ENCODE results near the gene GNB5. TPM values are rescaled to one million over a fixed set of nuclear protein-coding genes. Genes with fewer than 3 reads are reported as not detected.

GNB5 gene
- total RNA-seq, 1 experiment from 2014 or later, result 58.7 TPM

GRCh38 chr15:52225230-52225629 lies 34.0 kb upstream of the GNB5 start:
- ATAC-seq (no peak), DNase-seq (ENCODE audit: low read depth, low spot score) (no peak)
- Histone ChIP-seq H3K27me3 (ENCODE audit: control insufficient read depth, insufficient read depth, low read length) (no peaks in the 10 kb centered on the region), H3K27ac (ENCODE audit: low read length) (no peak overlapping the region), H3K36me3 (ENCODE audit: control insufficient read depth, insufficient read depth, low read length) (peaks cover 6% of the 10 kb centered on the region; the same call in 1 of the 2 replicates), H3K4me3 (ENCODE audit: low read depth in 2 of 2, low read length in 2 of 2) (no peak overlapping the region), H3K9me3 (ENCODE audit: control insufficient read depth, insufficient read depth, low read depth, low read length) (no peaks in the 10 kb centered on the region), H3K4me1 (ENCODE audit: control insufficient read depth, insufficient read depth, low read length) (no peaks in the 10 kb centered on the region)
- ChIA-PET POLR2A (no interaction called here), CTCF (no interaction called here)
- no TSS peak for BruUV-seq (replicated peaks)
- TF ChIP-seq SIN3A (IDR thresholded peaks at IDR 0.05; ENCODE audit: borderline replicate concordance, insufficient read depth, low read depth, low read length), result no peak
- TF ChIP-seq POLR2AphosphoS5 (IDR thresholded peaks at IDR 0.05; ENCODE audit: low read depth, low read length), result no peak
- TF ChIP-seq CTCF (IDR thresholded peaks at IDR 0.05), result no peak
- TF ChIP-seq TCF7L2 (IDR thresholded peaks at IDR 0.05; ENCODE audit: low read depth, low read length), result no peak
- no peak for TF ChIP-seq REST (IDR thresholded peaks at IDR 0.05; ENCODE audit: insufficient read depth in 1 of 2, low read depth in 2 of 2, low read length in 1 of 2)
- intact Hi-C loops (cut with micrococcal nuclease; ENCODE audit: unreplicated experiment), result no loop called here
- in situ Hi-C loops (cut with HindIII; ENCODE audit: low pct_unique_long_range_greater_than_20kb, low sequenced_read_pairs), result no loop called here

- in situ Hi-C loops (cut with HindIII; ENCODE audit: low pct_unique_long_range_greater_than_20kb, low sequenced_read_pairs) (no loop called here), intact Hi-C loops (cut with micrococcal nuclease; ENCODE audit: unreplicated experiment) (no loop called here)
- Histone ChIP-seq H3K36me3 (ENCODE audit: control insufficient read depth, insufficient read depth, low read length) (peaks cover 6% of the 10 kb centered on the region; the same call in 1 of the 2 replicates), H3K4me3 (ENCODE audit: low read depth in 2 of 2, low read length in 2 of 2) (no peak overlapping the region), H3K27me3 (ENCODE audit: control insufficient read depth, insufficient read depth, low read length) (no peaks in the 10 kb centered on the region), H3K4me1 (ENCODE audit: control insufficient read depth, insufficient read depth, low read length) (no peaks in the 10 kb centered on the region), H3K27ac (ENCODE audit: low read length) (no peak overlapping the region), H3K9me3 (ENCODE audit: control insufficient read depth, insufficient read depth, low read depth, low read length) (no peaks in the 10 kb centered on the region)
- POLR2A ChIA-PET, result no interaction called here
- DNase-seq (ENCODE audit: low read depth, low spot score), result no peak
- no peak for ATAC-seq
- BruUV-seq (replicated peaks), result no TSS peak
- CTCF ChIA-PET, result interaction anchor here (0.5 kb wide), 1 partner anchor 38 kb away, joined by 3 read pairs; no protein-coding TSS in a partner anchor
- TF ChIP-seq SIN3A (IDR thresholded peaks at IDR 0.05; ENCODE audit: borderline replicate concordance, insufficient read depth, low read depth, low read length), result no peak
- TF ChIP-seq REST (IDR thresholded peaks at IDR 0.05; ENCODE audit: insufficient read depth in 1 of 2, low read depth in 2 of 2, low read length in 1 of 2), result no peak
- TF ChIP-seq CTCF (IDR thresholded peaks at IDR 0.05), result no peak
- TF ChIP-seq TCF7L2 (IDR thresholded peaks at IDR 0.05; ENCODE audit: low read depth, low read length), result no peak
- no peak for TF ChIP-seq POLR2AphosphoS5 (IDR thresholded peaks at IDR 0.05; ENCODE audit: low read depth, low read length)
Measured at GRCh38 chr15:52224211-52224610, 33.0 kb upstream of the GNB5 start.

All from Panc1 (cell line).